ENCODE measurements around the gene TBC1D4. TPM values are rescaled to one million over a fixed set of nuclear protein-coding genes. Genes with fewer than 3 reads are reported as not detected.

Gene TBC1D4
- total and polyA plus RNA-seq, 10 of the 15 experiments (the other 5 are each of a cell fraction or from before 2014, with no cell fraction given): 11.0 to 38.6 (median 25.5) TPM

GRCh38 chr13:75330770-75331169 is 151.2 kb downstream of the TBC1D4 start (continued):
- peak; percentile 51; the same call in 1 of the 2 replicates for TF ChIP-seq NFIC (IDR thresholded peaks at IDR 0.05; ENCODE audit: low read depth, low read length)
- TF ChIP-seq CEBPB (IDR thresholded peaks at IDR 0.05; ENCODE audit: borderline replicate concordance in 1 of 2, low read depth in 2 of 2, low read length in 2 of 2): no peak
- TF ChIP-seq NFXL1 (IDR thresholded peaks at IDR 0.05; ENCODE audit: borderline replicate concordance): no peak
- TF ChIP-seq TARDBP (IDR thresholded peaks at IDR 0.05; ENCODE audit: borderline replicate concordance): no peak
- TF ChIP-seq MTA2 (IDR thresholded peaks at IDR 0.05; ENCODE audit: low read depth): no peak
- 0 out of 2 replicates have a peak, but pooled peaks have one; percentile 48 for TF ChIP-seq JUNB (IDR thresholded peaks at IDR 0.05)
- no peak for TF ChIP-seq KLF5 (IDR thresholded peaks at IDR 0.05; ENCODE audit: partially characterized antibody)
- TF ChIP-seq HCFC1 (IDR thresholded peaks at IDR 0.05; ENCODE audit: low read length): no peak
- 0 out of 2 replicates have a peak, but pooled peaks have one; percentile 19 for TF ChIP-seq ZBTB33 (IDR thresholded peaks at IDR 0.05)
- TF ChIP-seq ELK1 (IDR thresholded peaks at IDR 0.05; ENCODE audit: low read depth, low read length): no peak
- peak; percentile 42; the same call in 1 of the 2 replicates for TF ChIP-seq FOXM1 (IDR thresholded peaks at IDR 0.05; ENCODE audit: low read depth, low read length)
- TF ChIP-seq MXI1 (IDR thresholded peaks at IDR 0.05; ENCODE audit: low read depth, low read length): no peak

All from GM12878 (cell line).